Smooth muscle cell (in vitro differentiated cells): Measurements from ENCODE around the gene NCEH1. TPM values are rescaled to one million over a fixed set of nuclear protein-coding genes. Genes with fewer than 3 reads are reported as not detected.
A peak's percentile ranks its signal among the peaks of the same experiment; 100 is the strongest.

Experiments
- DNase-seq: peaks from one replicate; lab custom pipeline; 2025; ENCODE audit not compliant: unreplicated experiment; lab: John Stamatoyannopoulos, UW
- H2AFZ ChIP-seq: fragments of 200-600 bp; sonication (generic); 2 replicates; pipeline ENCODE4 v1.6.0; 2016; ENCODE audit warnings: antibody characterized with exemption, low read depth, mild to moderate bottlenecking
- H3F3A ChIP-seq: fragments of 200-600 bp; sonication (generic); 2 replicates; pipeline ENCODE4 v1.6.0; 2017; ENCODE audit warnings: antibody characterized with exemption, low read depth
- H3K27ac ChIP-seq: fragments of 200-600 bp; sonication (generic); 2 replicates; pipeline ENCODE4 v1.5.1; 2016; ENCODE audit warnings: low read depth, mild to moderate bottlenecking
- H3K27me3 ChIP-seq: fragments of 200-600 bp; sonication (generic); 2 replicates; pipeline ENCODE4 v1.6.1; 2016; ENCODE audit warnings: low read depth, mild to moderate bottlenecking
- H3K36me3 ChIP-seq: fragments of 200-600 bp; sonication (generic); 2 replicates; pipeline ENCODE4 v1.5.1; 2016; ENCODE audit warnings: low read depth
- H3K4me1 ChIP-seq: fragments of 200-600 bp; sonication (generic); 2 replicates; pipeline ENCODE4 v1.5.1; 2016; ENCODE audit warnings: low read depth
- H3K4me2 ChIP-seq: fragments of 200-600 bp; sonication (generic); 2 replicates; pipeline ENCODE4 v1.6.0; 2016; ENCODE audit warnings: mild to moderate bottlenecking
- H3K4me3 ChIP-seq: fragments of 200-600 bp; sonication (generic); 2 replicates; pipeline ENCODE4 v1.5.1; 2016; ENCODE audit warnings: mild to moderate bottlenecking
- H3K79me2 ChIP-seq: fragments of 200-600 bp; sonication (generic); 2 replicates; pipeline ENCODE4 v1.6.0; 2016; ENCODE audit warnings: low read depth, mild to moderate bottlenecking
- H3K9ac ChIP-seq: fragments of 200-600 bp; sonication (generic); 2 replicates; pipeline ENCODE4 v1.6.0; 2016; ENCODE audit warnings: low read depth
- H3K9me3 ChIP-seq: fragments of 200-600 bp; sonication (generic); replicated peaks from 2 replicates; pipeline ENCODE4 v1.5.1; 2016; ENCODE audit warnings: low read depth
- H4K20me1 ChIP-seq: fragments of 200-600 bp; sonication (generic); 2 replicates; pipeline ENCODE4 v1.6.0; 2016; ENCODE audit warnings: low read depth
- CTCF ChIP-seq: fragments of 200-600 bp; sonication (generic); IDR thresholded peaks from 2 replicates; pipeline ENCODE4 v1.5.1; 2017; ENCODE audit warnings: borderline replicate concordance, mild to moderate bottlenecking, antibody characterized with exemption; ENCODE audit not compliant: insufficient read depth, poor library complexity, severe bottlenecking
- WGBS: methylation state at CpG from one replicate; pipeline ENCODE4 v1.1.7; 2016; ENCODE audit warnings: low lambda C conversion rate; 5-methylcytosine and 5-hydroxymethylcytosine counted together
- polyA plus RNA-seq: library from polyadenylated mRNA; unstranded; fragments of >200 nt; fragmentation: Nextera tagmentation; extraction: Ambion mirVana; gene quantifications from 2 replicates; pipeline ENCODE4 v1.2.1, GENCODE V29; 2016
- total RNA-seq: library from RNA; depleted of rRNA; stranded (reverse); fragments of >200 nt; gene quantifications from 2 replicates; pipeline ENCODE4 v1.2.3, GENCODE V29; 2014

Gene NCEH1
- total and polyA plus RNA-seq, 2 experiments from 2014 or later, result 1.9 to 5.3 TPM

GRCh38 chr3:172675441-172676193, 35.2 kb downstream of the NCEH1 start:
- Histone ChIP-seq H3K36me3 (no peaks in the 10 kb centered on the region), H3K79me2 (no peaks in the 10 kb centered on the region), H3K27ac (no peak overlapping the region), H3K4me3 (no peak overlapping the region), H3K27me3 (no peaks in the 10 kb centered on the region), H2AFZ (no peak overlapping the region), H3K4me2 (no peak overlapping the region), H3K4me1 (peaks cover 23% of the 10 kb centered on the region), H3F3A (peaks cover 4% of the 10 kb centered on the region), H3K9me3 (no peaks in the 10 kb centered on the region), H3K9ac (no peak overlapping the region), H4K20me1 (no peaks in the 10 kb centered on the region)
- peak; percentile 75 for TF ChIP-seq CTCF
- no peak for DNase-seq
- 24% methylated on average over 7 of the region's 7 CpGs for WGBS

- TF ChIP-seq CTCF, result peak; percentile 78
- H3K36me3 ChIP-seq, result no peaks in the 10 kb centered on the region
- H3K4me1 ChIP-seq, result peaks cover 18% of the 10 kb centered on the region
- H3K79me2 ChIP-seq, result no peaks in the 10 kb centered on the region
- H3K27me3 ChIP-seq, result no peaks in the 10 kb centered on the region
- no peak overlapping the region for H2AFZ ChIP-seq
- H3F3A ChIP-seq, result peaks cover 4% of the 10 kb centered on the region
- H4K20me1 ChIP-seq, result no peaks in the 10 kb centered on the region
- no peak overlapping the region for H3K4me2 ChIP-seq
- no peak overlapping the region for H3K4me3 ChIP-seq
- WGBS, result 18% methylated on average over 2 of the region's 2 CpGs
- no peak overlapping the region for H3K27ac ChIP-seq
- DNase-seq, result no peak
- no peak overlapping the region for H3K9ac ChIP-seq
- H3K9me3 ChIP-seq, result no peaks in the 10 kb centered on the region
These were observed 37.6 kb downstream of the NCEH1 start for GRCh38 chr3:172673210-172673679.

- no peak for DNase-seq
- H2AFZ ChIP-seq, result no peak overlapping the region
- peaks cover 5% of the 10 kb centered on the region for H3K4me1 ChIP-seq
- no peaks in the 10 kb centered on the region for H3K79me2 ChIP-seq
- no peak overlapping the region for H3K4me3 ChIP-seq
- TF ChIP-seq CTCF, result no peak
- 89% methylated on average over 4 of the region's 4 CpGs for WGBS
- no peak overlapping the region for H3K4me2 ChIP-seq
- no peaks in the 10 kb centered on the region for H3F3A ChIP-seq
- H3K9me3 ChIP-seq, result no peaks in the 10 kb centered on the region
- H3K9ac ChIP-seq, result no peak overlapping the region
- H3K36me3 ChIP-seq, result no peaks in the 10 kb centered on the region
- H4K20me1 ChIP-seq, result no peaks in the 10 kb centered on the region
- H3K27me3 ChIP-seq, result no peaks in the 10 kb centered on the region
- no peak overlapping the region for H3K27ac ChIP-seq
These were observed 41.8 kb downstream of the NCEH1 start for GRCh38 chr3:172669021-172669420.
